Activated gamma-delta T cell treated with Interleukin-2 at 50 U/mL for 16 hours (primary cell): Measurements from ENCODE around the gene S100A7A.

Experiments used
- DNase-seq: peaks from one replicate; pipeline ENCODE4 v3.0.0-alpha.2; 2020

Gene S100A7A

DNA sequence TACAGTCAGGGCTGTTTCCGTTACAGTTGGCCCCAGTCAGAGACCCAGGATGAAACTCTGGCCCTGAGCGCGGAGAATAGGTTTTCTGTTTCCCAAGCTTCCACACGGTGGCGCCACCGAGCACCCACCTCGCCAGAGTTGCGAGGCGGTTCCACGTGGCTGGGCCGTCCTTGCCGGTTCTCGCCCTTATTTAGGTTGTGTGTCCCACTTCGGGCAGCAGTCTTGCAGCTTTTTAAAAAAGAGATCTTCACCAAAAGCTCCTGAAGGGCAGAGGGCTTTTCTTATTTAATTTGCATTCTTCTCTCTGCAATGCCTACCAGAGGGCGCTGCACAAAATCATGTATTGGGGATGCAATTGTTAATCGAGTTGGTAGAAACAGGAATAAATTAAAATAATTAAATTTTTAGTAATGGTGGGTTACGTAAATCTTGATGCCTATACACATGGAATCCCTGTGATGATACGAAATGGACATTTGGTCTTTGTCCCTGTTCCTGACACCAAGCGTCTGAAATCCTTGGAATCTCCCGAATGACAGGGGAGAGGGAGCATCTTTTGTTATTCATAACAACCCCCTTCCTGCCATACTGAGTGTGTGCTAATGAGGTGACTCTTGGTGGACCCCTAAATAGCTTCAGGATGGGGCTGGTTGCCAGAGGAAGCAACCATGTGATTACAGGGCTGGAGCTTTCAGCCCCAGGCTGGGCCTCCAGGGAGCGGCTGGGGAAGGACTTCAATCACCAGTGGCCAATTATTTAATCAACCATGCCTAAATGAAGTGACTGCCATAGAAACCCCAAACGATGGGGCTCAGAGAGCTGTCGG is 49.7 kb downstream of the S100A7A start:
- peak; percentile 59 for DNase-seq

DNA sequence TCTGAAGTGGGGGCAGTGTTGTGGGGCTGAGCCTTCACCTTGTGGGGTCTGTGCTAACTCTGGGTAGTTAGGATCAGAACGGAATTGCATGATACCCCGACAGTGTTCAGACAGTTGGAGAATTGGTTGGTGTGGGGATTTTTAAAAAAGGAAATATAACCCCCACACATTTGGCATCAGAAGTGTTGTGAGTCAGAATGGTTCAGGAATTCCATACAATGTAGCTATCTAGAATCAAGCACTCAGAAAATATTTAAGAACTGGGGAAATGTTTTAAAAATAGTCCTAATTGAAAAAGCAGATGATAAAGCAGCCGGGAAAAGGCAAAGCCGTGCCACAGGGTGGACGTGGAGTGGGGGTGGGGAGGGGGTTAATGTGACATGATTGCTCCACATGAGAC is 50.6 kb downstream of the S100A7A start:
- no peak for DNase-seq

DNA sequence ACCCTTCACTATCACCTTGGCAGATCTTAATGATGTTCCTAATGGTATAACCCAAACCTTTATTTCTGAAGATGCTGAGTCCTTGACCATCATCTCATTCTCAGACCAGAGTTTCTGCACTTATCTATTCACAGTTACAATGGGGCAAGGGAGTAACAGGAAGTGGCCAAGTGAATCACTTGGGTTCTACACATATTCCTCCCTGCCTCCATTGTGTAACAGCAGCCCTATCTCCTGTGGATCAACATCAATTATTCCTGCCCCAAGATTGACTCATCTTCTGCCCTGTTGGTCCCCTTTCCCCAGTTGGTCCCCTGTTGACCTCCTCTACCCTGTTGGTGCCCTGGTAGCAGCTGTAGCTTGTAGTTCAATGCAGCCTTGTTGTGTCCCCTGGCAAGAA is 54.4 kb downstream of the S100A7A start:
- no peak for DNase-seq
